Right hindlimb (tissue), 1 donor: ENCODE measurements around the gene EIF4G3.
"Not testable (repeated sequence)": the region's sequence is repeated elsewhere in the genome, so short reads cannot be mapped to it uniquely, and the experiment has no call there.

Source experiments
- DNase-seq: peaks from one replicate; pipeline ENCODE4 v3.0.0-alpha.2; 2018

Gene EIF4G3

DNA sequence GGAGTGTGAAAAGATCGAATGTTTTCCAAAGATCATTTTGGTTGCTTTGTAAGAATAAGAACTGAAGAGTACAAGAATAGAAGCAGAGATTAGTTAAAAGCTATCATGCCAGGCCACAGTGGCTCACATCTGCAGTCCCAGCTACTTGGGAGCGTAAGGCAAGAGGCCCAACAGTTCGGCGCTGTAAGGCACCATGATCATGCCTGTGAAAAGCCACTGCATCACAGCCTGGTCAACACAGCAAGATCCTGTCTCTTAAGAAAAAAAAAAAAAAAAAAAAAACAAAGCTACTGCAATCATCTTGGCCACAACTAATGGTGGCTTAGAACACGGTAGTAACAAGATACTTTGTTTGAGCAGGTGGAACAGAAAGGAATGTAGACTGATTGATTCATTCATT is 116.2 kb downstream of the EIF4G3 start:
- DNase-seq: no peak

DNA sequence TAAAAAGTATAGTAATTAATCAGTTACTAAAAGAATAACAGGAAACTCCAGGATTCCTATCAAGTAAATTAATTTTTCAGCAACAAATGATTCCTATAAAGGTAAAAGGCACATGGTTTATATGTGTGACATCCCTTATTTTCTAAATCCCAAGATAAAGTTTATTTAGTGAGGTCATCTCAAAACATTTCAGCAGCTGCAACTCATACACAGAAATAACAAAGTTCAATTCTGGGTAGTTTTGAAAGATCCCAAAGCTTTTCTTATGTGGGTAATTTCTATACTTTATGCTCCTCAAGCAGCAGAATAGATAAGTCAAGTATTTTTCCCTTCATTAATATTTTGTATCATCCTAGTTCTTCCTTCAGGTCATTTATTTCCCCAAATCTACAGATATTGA is 117.7 kb downstream of the EIF4G3 start:
- DNase-seq: no peak

DNA sequence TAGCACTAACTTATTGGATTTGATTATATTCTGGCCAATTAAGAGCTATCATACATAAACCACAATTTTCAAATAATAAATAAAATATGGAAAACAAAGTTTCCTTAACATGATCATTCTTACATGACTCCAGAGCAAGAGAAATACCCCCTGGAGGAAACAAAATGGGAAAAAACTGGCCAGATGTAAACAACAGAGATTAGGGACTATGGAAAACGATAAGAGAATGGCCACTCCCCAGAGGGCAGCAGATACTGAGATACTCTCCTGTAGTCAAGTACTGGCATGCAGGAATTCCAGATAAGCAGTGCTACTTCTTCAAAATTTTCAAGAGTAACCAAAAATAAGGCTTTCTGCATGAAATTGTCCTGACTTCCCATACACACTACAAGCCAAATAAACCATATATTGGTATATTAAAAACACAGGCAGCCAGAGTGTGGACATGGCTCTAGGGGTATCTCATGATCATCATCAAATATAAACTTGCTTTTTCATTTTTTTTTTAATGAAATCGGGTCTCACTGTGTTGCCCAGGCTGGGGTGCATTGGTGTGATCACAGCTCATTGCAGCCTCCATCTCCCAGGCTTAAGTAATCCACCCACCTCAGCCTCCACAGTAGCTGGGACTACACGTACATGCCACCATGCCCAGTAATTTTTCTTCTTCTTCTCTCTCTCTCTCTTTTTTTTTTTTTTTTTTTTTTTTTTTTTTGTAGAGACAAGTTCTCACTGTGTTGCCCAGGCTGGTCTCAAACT is 118.5 kb downstream of the EIF4G3 start:
- DNase-seq: no peak

DNA sequence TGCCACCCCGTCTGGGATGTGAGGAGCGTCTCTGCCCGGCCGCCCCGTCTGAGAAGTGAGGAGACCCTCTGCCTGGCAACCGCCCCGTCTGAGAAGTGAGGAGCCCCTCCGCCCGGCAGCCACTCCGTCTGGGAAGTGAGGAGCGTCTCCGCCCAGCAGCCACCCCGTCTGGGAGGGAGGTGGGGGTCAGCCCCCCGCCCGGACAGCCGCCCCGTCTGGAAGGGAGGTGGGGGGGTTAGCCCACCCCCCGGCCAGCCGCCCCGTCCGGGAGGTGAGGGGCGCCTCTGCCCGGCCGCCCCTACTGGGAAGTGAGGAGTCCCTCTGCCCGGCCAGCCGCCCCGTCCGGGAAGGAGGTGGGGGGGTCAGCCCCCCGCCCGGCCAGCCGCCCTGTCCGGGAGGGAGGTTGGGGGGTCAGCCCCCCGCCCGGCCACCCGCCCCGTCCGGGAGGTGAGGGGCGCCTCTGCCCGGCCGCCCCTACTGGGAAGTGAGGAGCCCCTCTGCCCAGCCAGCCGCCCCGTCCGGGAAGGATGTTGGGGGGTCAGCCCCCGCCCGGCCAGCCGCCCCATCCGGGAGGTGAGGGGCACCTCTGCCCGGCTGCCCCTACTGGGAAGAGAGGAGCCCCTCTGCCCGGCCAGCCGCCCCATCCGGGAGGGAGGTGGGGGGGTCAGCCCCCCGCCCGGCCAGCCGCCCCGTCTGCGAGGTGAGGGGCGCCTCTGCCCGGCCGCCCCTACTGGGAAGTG is 123.3 kb downstream of the EIF4G3 start:
- DNase-seq: not testable (repeated sequence)

DNA sequence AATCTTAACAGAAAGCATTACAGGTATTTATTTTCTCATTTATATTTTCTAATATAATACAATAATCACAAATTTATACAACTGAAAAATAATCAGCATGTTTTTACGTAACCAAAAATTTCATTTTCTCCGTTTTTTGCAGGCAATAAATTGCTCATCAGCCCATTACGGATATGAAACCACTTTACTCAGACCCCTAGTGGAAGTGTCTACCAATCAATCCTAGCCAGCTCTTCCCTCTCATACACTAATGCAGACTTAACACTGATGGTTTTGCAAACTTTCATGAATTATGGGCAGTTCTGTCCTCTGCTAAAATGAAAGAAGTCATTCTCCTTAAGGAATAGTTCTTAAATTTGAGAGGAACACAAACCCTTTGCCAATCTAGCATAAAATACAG is 124.7 kb downstream of the EIF4G3 start:
- DNase-seq: no peak

DNA sequence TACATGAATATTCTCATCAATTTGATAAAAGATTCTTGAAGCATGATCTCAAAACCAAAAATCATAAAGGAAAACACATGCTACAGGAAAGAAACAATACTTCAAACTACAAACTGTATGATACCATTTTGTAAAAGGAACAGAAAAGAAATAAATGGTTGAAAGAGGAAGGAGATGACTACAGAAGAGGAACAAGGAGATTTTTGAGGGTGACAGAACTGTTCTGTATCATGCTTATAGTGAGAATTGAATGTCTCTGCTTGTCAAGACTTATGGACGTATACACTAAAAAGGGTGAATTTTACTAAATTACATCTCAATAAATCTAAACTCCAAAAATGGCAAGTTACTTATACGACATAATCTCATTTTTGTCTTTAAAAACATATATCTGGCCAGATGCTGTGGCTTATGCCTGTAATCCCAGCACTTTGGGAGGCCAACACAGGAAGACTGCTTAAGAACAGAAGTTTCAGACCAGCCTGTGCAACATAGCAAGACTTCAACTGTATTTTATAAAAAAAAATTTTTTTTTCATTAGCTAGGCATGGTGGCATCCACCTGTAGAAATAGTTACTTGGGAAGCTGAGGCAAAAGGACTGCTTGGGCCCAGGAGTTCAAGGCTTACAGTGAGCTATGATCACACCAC is 125.4 kb downstream of the EIF4G3 start:
- DNase-seq: no peak

DNA sequence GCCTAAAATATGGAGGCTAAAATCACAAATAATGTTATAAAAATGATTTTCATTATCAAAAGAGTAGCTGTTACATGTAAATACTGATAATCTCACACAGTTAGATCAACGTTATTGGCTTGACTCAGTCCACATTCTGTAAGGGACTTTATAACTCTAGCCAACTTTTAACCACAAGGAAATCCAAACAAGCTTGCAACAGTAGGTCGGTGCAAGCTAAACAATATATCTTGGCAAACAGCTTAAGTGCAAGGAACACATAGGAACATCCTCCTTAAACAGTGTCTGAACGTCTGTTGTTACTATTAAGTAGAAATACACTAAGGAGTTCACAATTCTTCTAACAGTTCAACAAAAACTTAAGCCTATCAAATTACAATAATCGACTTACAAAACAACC is 126.7 kb downstream of the EIF4G3 start:
- no peak for DNase-seq

DNA sequence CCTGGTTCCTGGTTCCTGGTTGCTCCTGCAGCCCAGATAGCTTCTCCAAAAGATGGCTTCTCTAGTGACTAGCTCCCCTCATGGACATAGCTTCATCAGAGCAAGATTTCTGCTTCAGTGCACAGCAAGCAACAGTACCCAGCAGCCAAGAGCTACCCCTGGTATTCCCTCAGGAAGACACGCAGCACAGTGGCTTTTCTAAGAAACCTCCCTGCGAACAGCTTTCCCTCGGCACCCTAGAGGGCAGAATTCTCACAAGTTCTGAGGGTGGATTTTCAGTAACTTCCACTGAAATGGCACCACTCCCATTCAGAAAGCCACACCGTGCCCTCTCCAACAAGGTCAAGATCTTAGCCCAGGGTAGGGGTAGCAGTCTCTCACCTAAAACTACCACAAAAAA is 128.2 kb downstream of the EIF4G3 start:
- no peak for DNase-seq

DNA sequence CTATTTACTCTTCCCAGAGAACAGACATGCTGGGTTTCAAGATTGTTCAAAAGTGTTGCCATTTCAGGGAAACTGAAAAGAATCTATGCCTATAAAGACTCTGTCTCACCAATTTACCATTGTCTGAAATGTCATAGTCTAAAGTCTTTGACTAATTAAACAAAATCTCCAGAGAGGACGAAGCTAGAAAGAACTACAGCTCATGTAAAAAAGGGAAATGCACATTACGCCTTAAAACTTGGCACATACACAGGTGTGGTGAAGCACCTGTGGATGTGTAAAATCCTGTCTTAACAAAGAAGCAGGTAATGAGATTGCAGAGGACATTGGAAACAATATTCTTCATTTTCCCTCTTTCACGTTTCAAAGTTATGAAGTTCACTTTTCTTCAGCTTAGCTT is 130.6 kb downstream of the EIF4G3 start:
- no peak for DNase-seq

DNA sequence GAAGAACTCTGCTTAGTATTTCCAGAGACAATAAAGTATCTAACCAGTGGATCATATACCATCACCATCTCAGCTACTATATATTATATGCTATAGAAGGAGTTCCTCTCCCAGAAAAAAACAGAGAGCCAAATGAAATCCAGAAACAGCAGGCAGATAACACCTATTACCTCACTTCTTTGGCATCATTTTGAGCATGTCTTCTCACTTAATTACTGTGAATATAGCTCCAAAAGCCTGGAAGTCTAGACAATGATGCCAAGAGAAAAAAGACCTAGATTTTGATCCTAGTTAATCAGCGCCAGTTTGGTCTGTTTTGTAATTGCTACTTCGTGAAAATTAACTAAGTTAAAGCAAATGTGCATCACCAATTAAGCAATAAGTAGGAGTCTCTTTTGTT is 131.3 kb downstream of the EIF4G3 start:
- no peak for DNase-seq

DNA sequence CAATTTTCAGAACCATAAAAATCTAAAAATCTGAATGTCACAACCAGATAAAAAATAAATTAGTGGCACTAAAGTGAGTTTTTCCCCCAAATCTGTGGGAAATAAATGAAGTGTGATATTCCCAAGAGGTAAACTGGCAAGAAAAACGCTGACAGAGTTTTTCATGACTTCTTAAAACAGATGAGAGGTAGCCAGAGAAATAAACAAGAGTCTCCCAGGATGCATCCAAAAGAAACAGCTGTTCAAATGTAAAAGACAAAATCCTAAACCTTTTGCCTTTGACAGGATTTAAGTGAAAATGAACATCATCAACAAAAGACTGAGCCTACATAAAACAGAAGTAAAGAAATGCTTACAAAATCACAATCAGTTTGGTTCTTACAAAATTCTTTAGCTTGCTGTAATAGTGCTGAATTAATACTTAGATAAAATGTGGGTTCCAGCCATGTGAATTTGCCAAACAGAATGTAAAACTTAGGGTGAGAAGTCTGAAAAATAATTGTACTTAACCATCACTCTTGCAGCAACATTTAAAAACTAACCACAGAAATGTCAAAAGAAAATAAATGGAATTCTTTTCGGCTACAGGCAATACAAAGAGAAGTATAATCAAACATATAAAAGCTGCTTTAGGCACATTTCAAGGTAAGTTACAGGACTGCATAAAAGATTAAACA is 133.6 kb downstream of the EIF4G3 start:
- no peak for DNase-seq

DNA sequence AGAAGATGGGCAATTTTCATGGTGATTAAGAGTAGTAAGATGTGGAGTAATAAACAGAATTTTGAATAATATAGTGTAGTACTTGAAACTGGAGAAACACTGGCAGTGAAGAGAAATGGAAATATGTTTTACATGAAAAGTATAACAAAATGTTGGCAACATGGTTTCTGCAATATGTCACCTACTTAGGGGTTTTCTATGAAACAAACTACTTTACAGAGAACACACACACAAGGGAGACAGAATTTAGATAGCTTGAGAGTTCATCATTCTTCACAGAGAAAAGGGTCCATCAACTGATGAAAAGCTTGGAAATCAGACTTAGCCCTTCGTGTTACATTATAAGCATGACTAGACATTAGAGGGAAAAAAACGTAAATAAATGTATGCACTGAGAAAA is 135.2 kb downstream of the EIF4G3 start:
- no peak for DNase-seq

DNA sequence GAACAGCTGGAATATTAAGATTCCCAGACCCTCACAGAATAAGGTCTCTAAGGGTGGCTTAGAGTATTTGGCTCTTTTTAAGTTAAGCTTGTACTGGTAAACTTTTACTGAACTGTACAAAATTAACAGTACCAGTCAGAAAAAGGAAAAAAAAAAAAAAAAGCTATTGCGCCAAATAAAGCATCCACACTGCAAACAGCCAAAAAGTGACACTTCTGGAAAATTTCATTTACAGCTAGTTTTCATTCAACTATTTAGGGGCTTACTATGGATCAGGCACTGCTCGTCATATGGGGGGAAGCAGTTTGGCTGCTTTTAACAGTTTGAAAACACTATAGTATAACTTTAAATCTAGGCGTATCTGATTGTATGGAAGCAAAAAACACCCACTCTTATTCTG is 139.6 kb downstream of the EIF4G3 start:
- no peak for DNase-seq

DNA sequence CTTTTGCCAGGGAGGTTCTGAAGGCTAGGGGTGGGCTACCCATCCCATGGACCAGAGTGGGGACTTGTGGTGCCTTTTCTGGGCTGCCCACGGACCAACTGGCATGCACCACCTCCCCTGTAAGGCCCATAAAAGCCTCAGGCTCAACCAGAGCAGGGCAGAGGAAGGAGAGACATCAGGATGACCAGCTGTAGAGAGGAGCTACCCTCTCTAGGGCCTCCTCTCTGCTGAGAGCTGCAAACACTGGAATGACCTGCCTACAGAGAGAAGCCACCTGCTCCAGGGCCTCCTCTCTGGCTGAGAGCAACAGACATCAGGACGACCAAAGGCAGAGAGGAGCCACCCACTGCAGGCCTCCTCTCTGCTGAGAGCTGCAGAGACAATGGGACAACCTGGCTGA is 140.9 kb downstream of the EIF4G3 start:
- no peak for DNase-seq

DNA sequence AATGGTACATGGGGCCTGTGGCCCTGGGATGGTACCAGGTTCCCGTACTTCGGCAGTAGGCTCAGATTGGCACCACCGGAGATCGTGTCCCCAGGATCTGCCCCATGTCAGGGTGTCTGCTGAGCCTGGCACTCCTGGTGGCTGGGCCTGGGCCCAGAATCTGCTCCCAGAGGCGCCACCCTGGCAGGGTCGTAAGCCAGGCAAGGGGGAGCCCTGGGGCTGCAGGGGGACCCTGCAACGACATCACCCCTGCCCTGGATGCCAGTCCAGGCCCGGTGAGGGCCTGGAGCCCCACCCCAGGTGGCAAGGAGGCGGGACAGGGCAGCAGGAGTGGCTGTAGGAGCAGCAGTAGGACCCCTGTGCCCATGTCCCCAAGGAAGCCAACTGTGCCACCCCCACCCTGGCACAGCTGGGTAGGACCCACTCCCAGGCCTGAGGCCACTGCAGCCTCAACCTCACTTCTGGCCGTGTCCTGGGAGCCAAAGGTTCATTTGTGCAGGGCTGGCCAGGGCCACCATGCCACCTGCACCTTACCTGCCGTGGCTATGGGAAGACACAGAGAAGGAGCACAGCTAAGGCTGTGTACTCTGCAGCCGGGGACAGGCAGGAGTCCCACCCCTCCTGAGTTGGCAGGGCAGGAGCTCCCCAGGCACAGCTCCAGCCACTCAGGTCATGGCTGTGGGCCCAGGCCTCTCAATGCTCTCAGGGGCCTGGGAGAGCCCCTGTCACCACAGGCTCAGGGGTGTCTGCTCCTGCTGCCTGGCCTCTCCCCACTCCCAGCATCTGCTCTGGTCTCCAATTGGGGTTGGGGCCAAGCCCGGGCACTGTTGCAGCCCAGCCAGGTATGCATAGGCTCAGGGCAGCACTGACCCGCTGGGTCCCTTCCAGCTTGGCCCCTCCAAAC is 141.7 kb downstream of the EIF4G3 start:
- no peak for DNase-seq

DNA sequence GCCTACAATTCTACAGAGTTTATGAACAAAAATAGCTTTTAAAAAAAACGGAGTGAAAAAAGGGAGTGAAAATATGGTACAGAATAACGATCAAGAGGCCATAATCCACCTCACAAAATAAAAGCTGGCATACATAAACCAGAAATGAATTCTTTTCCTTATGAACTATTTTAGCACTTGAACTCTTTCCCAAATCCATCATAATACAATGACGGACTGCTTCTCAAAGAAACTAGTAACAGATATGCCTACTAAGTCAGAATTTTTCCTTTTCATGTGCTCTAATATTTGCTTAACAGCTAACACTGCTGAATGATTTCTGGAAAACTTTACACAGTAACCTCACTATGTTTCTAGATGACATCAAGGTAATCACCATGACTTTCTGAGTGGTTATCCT is 144.0 kb downstream of the EIF4G3 start:
- DNase-seq: no peak

DNA sequence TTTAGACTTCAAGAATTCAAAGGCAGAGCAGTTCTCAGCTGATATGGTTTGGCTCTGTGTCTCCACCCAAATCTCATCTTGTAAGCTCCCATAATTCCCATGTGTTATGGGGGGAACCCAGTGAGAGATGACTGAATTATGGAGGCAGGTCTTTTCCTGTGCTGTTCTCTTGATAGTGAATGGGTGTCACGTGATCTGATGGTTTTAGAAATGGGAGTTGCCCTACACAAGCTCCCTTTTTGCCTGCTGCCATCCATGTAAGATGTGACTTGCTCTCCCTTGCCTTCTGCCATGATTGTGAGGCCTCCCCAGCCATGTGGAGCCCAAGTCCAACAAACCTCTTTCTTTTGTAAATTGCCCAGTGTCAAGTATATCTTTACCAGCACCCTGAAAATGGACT is 146.5 kb downstream of the EIF4G3 start:
- DNase-seq: no peak

DNA sequence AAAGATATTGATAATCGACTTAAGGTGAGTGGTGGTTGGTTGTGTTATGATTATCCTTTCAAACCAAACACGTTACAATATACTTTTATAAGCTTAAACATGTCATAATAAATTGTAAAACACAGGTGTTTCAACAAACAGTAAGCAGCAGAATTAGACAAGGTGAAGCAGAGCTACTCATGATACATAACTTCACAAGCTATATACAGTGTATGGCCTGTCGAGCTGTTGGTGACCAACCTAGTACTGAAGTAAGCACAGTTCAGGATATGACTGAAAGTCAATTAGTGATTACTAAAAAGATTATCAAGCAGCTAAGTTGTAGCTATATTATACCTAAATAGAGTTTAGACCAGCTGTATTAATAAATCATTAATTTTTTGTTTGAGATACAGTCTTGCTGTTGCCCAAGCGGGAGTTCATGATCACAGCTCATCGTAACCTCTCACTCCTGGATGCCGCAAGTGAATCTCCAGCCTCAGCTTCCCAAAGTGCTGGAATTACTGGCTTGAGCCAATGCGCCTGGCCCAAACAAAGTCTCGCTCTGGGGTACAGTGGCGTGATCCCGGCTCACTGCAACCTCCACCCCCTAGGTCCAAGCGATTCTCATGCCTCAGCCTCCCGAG is 148.1 kb downstream of the EIF4G3 start:
- no peak for DNase-seq

DNA sequence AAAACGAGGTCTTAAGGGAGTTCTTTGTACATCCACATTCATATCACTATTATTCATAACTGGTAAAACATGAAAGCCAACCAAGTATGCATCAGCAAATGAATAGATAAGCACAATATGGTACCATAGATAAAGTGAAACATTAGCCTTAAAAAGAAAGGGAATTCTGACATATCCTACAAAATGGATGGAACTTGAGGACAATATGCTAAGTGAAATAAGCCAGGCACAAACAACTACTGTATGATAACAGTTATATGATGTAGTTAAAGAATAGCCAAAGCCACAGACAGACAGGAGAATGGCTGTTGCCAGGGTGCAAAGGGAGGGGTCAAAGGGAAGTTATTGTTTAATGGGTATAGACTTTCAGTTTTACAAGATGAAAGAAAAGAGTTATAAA is 148.9 kb downstream of the EIF4G3 start:
- no peak for DNase-seq

DNA sequence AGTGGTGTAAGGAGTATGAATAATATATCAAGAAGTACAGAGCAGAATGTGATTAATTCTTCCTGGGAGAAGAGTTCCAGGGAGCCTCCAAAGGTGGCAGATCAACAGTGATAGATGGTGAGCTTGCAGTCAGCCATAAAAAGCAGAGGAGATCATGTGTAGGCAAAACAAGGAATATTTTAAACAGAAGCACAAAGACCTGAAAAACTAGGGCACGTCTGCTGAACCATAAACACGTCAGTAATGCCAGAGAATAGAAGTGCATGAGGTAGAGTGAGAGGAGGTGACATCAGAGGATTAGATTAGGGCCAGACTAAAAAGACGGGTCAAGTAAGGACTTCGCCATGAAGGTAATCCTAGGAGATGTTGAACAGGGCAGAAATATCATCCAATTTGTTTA is 151.8 kb downstream of the EIF4G3 start:
- DNase-seq: no peak

DNA sequence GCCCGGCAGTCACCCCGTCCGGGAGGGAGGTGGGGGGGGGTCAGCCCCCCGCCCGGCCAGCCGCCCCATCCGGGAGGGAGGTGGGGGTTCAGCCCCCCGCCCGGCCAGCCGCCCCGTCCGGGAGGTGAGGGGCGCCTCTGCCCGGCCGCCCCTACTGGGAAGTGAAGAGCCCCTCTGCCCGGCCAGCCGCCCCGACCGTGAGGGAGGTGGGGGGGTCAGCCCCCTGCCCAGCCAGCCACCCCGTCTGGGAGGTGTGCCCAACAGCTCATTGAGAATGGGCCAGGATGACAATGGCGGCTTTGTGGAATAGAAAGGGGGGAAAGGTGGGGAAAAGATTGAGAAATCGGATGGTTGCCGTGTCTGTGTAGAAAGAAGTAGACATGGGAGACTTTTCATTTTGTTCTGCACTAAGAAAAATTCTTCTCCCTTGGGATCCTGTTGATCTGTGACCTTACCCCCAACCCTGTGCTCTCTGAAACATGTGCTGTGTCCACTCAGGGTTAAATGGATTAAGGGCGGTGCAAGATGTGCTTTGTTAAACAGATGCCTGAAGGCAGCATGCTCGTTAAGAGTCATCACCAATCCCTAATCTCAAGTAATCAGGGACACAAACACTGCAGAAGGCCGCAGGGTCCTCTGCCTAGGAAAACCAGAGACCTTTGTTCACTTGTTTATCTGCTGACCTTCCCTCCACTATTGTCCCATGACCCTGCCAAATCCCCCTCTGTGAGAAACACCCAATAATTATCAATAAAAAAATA is 152.4 kb downstream of the EIF4G3 start:
- not testable (repeated sequence) for DNase-seq
